Esophagus (tissue), 2 donors: Measurements from ENCODE around the gene RPGRIP1L. TPM values are rescaled to one million over a fixed set of nuclear protein-coding genes. Genes with fewer than 3 reads are reported as not detected.

Source experiments
- H3K27ac ChIP-seq, 2 donors: one replicate each; pipeline ENCODE4 v1.5.1; 2013; ENCODE audit warnings: low read depth in 2 of 2, mild to moderate bottlenecking in 2 of 2, inconsistent platforms in 1 of 2, low read length in 1 of 2, moderate library complexity in 1 of 2
- H3K27me3 ChIP-seq, 2 donors: one replicate each; pipeline ENCODE4 v1.6.1; 2013; ENCODE audit warnings: low read length in 2 of 2, control low read depth in 1 of 2, mild to moderate bottlenecking in 1 of 2; ENCODE audit not compliant: insufficient read depth in 2 of 2, control insufficient read depth in 1 of 2
- H3K36me3 ChIP-seq, 2 donors: one replicate each; pipeline ENCODE4 v1.6.1; 2013; ENCODE audit warnings: low read length in 1 of 2; ENCODE audit not compliant: control insufficient read depth in 2 of 2, insufficient read depth in 2 of 2
- H3K4me1 ChIP-seq, 2 donors: one replicate each; pipeline ENCODE4 v1.6.1; 2013; ENCODE audit warnings: low read length in 1 of 2; ENCODE audit not compliant: control insufficient read depth in 2 of 2, insufficient read depth in 2 of 2
- H3K4me3 ChIP-seq, 2 donors: one replicate each; pipeline ENCODE4 v1.5.1; 2013; ENCODE audit warnings: low read length in 2 of 2, mild to moderate bottlenecking in 2 of 2, low read depth in 1 of 2, moderate library complexity in 1 of 2
- H3K9me3 ChIP-seq, 2 donors: one replicate each; pipeline ENCODE4 v1.6.1; 2013; ENCODE audit warnings: mild to moderate bottlenecking in 2 of 2, low read depth in 1 of 2, low read length in 1 of 2, moderate library complexity in 1 of 2; ENCODE audit not compliant: control insufficient read depth in 2 of 2, insufficient read depth in 1 of 2
- WGBS, 2 donors: extraction: QIAGEN DNeasy Blood & Tissue Kit; methylation state at CpG; one replicate each; pipeline ENCODE4 v1.1.7; 2013; 5-methylcytosine and 5-hydroxymethylcytosine counted together
- polyA plus RNA-seq, 2 donors: library from polyadenylated mRNA; stranded (reverse); fragments of 200-250 nt; gene quantifications; one replicate each; pipeline ENCODE4 v1.2.3, GENCODE V29; 2013
- donor health status: healthy with polysubstance abuse.
- donor health status: Bipolar disorder and iron deficiency.

RPGRIP1L gene
- polyA plus RNA-seq, 2 donors = 1.3 to 1.7 TPM

DNA sequence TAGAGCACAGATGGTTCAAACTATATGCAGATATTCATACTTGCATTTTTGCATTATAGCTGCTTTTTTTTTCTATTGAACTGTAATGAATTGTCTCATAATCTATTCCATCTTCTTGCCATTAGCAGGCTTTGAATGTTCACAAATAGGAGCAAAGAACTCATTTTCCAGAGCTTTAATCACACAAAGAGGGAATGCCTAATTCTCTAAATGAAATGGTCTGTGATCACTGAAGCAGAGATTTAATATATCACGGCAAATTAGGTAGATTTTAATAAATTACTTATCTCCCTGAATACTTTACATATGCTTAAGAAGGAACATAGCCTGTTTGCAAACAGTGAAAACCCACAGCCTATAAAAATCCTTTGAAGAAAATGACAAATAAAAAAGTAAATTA is 103.0 kb downstream of the RPGRIP1L start:
- H3K4me3 ChIP-seq = no peak overlapping the region
- 93 to 95% methylated on average over 1 of the region's 1 CpG for WGBS, 2 donors
- no peak overlapping the region for H3K27ac ChIP-seq
- H3K27me3 ChIP-seq = no peaks in the 10 kb centered on the region
- H3K4me1 ChIP-seq = no peaks in the 10 kb centered on the region
- no peaks in the 10 kb centered on the region for H3K9me3 ChIP-seq
- H3K36me3 ChIP-seq = no peaks in the 10 kb centered on the region

- H3K4me1 ChIP-seq = no peaks in the 10 kb centered on the region
- no peak overlapping the region for H3K4me3 ChIP-seq
- H3K27ac ChIP-seq = no peak overlapping the region
- 76 to 81% methylated on average over 3 of the region's 3 CpGs for WGBS, 2 donors
- H3K9me3 ChIP-seq = no peaks in the 10 kb centered on the region
- H3K36me3 ChIP-seq = no peaks in the 10 kb centered on the region
- no peaks in the 10 kb centered on the region for H3K27me3 ChIP-seq
These were observed 103.5 kb downstream of the RPGRIP1L start for GRCh38 chr16:53600126-53600525.

DNA sequence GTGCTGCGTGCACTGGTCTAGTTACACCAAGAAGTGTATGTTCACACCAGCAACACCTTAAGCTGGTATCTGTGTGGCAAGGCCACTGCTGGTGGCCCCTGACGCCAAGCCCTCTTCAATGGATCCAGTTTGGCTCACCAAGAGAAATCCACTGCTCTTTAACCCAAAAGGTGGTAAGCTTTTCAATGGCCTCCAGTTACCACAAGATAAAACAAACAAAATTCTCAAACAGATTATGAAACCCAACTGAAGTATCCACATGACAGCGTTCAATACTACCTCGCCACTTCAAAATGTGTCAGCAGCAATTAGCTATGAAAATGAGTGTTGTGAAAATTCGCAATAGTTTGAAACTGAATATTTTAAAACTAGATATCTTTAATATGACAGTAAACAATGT is 104.1 kb downstream of the RPGRIP1L start:
- Histone ChIP-seq H3K27me3 (no peaks in the 10 kb centered on the region), H3K4me1 (no peaks in the 10 kb centered on the region), H3K36me3 (no peaks in the 10 kb centered on the region), H3K9me3 (no peaks in the 10 kb centered on the region), H3K27ac (no peak overlapping the region), H3K4me3 (no peak overlapping the region)
- 84 to 90% methylated on average over 5 of the region's 5 CpGs for WGBS, 2 donors

DNA sequence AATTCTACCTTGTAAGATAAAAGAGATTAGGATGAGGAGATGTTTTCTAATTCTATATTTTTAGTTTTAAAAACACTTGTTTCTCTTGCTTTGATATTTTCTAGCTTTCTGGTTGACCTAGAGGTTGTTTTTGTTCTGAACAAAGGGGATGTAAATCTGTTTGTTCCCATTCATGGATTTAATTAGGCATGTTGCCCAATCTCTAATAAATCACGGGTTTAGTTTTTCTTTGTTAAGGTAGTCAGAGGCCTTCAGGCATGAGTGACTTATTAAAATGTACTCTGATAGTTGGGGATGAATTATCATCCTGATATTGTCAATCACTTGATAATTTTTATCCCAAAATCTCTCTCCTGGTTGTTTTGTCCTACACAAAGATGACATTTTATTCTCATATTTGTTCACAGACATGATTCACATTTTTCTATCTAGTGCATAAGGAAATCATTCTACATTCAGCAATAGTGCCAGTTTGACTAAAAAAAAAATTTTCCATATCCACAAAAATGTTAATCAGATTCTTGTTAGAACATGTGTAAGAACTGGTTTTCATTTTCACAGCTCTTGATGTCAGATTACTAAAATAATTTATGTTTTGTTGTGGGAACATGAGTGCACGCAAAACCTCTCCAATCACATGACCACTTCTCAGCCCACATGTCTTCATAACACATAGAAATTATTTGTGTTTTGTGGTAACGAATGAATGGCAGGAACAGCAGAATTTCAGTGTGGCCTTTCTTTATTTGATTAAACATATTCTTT is 105.0 kb downstream of the RPGRIP1L start:
- no peaks in the 10 kb centered on the region for H3K27me3 ChIP-seq
- H3K27ac ChIP-seq = no peak overlapping the region
- no peaks in the 10 kb centered on the region for H3K4me1 ChIP-seq
- no peak overlapping the region for H3K4me3 ChIP-seq
- H3K36me3 ChIP-seq = no peaks in the 10 kb centered on the region
- H3K9me3 ChIP-seq = no peaks in the 10 kb centered on the region
- WGBS, 2 donors = 44 to 63% methylated on average over 3 of the region's 3 CpGs

- no peak overlapping the region for H3K27ac ChIP-seq
- H3K36me3 ChIP-seq = no peaks in the 10 kb centered on the region
- 65 to 72% methylated on average over 3 of the region's 3 CpGs for WGBS, 2 donors
- H3K4me1 ChIP-seq = no peaks in the 10 kb centered on the region
- no peaks in the 10 kb centered on the region for H3K9me3 ChIP-seq
- H3K27me3 ChIP-seq = no peaks in the 10 kb centered on the region
- no peak overlapping the region for H3K4me3 ChIP-seq
These were observed 105.9 kb downstream of the RPGRIP1L start for GRCh38 chr16:53597776-53598175.

GRCh38 chr16:53588081-53588648 is 115.5 kb downstream of the RPGRIP1L start:
- Histone ChIP-seq H3K36me3 (no peaks in the 10 kb centered on the region), H3K4me3 (no peak overlapping the region)
- WGBS, 2 donors = 90% methylated on average over 3 of the region's 3 CpGs

GRCh38 chr16:53583401-53583800 is 120.3 kb downstream of the RPGRIP1L start:
- 90 to 91% methylated on average over 2 of the region's 2 CpGs for WGBS, 2 donors
- Histone ChIP-seq H3K4me3 (no peak overlapping the region), H3K27ac (no peak overlapping the region), H3K4me1 (no peaks in the 10 kb centered on the region), H3K27me3 (no peaks in the 10 kb centered on the region), H3K36me3 (no peaks in the 10 kb centered on the region), H3K9me3 (no peaks in the 10 kb centered on the region)

More at GRCh38 chr16:53588081-53588648, 115.5 kb downstream of the RPGRIP1L start:
- Histone ChIP-seq H3K27me3 (no peaks in the 10 kb centered on the region), H3K9me3 (peaks cover 0 to 2% of the 10 kb centered on the region in 2 donors), H3K27ac (no peak overlapping the region), H3K4me1 (no peaks in the 10 kb centered on the region)

DNA sequence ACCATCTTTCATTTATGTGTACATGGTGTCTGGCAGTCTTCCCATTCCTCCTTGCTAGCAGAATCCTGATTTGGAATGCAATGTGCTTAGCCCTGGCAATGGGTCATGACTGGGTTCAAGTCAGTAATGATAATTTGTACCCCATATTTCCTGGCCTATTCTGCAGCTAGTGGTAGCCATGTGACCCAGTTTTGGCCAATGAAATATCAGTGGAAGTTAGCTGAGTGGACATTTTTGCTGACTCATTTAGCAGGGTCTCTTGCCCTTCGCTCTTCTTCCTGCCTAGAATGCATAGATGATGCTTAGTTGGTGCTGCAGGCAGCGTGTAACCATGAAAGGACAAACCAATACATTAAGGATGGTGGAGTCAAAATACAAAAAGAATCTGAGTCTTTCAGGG is 121.9 kb downstream of the RPGRIP1L start:
- no peaks in the 10 kb centered on the region for H3K36me3 ChIP-seq
- H3K4me3 ChIP-seq = no peak overlapping the region
- no peak overlapping the region for H3K27ac ChIP-seq
- no peaks in the 10 kb centered on the region for H3K27me3 ChIP-seq
- no peaks in the 10 kb centered on the region for H3K4me1 ChIP-seq
- WGBS, 2 donors = 86 to 93% methylated on average over 2 of the region's 2 CpGs
- no peaks in the 10 kb centered on the region for H3K9me3 ChIP-seq

- Histone ChIP-seq H3K9me3 (no peaks in the 10 kb centered on the region), H3K36me3 (no peaks in the 10 kb centered on the region), H3K27ac (no peak overlapping the region), H3K4me3 (no peak overlapping the region), H3K27me3 (no peaks in the 10 kb centered on the region), H3K4me1 (no peaks in the 10 kb centered on the region)
- 91 to 92% methylated on average over 12 of the region's 12 CpGs for WGBS, 2 donors
These were observed 123.4 kb downstream of the RPGRIP1L start for GRCh38 chr16:53580038-53580802.
